PFSK-1 (cell line): ENCODE data around the gene CHRM2.

Experiments
- FOXP2 ChIP-seq: optimal IDR thresholded peaks from 2 replicates; pipeline ENCODE3; 2011; ENCODE audit warnings: borderline replicate concordance, control low read depth, inconsistent platforms; ENCODE audit not compliant: insufficient read depth; ENCODE audit errors: extremely low read length, extremely low read depth
- POLR2AphosphoS5 ChIP-seq: IDR thresholded peaks from 2 replicates; pipeline ENCODE4 v1.6.1; 2012; ENCODE audit warnings: low read depth, mild to moderate bottlenecking, control low read depth, low read length, moderate library complexity
- REST ChIP-seq, 2 experiments: IDR thresholded peaks; 2 replicates each; pipeline versions ENCODE4 v1.6.1 to v1.8.0; 2011 to 2012; ENCODE audit warnings: low read depth in 2 of 2, low read length in 2 of 2, control low read depth in 1 of 2, inconsistent platforms in 1 of 2, mild to moderate bottlenecking in 1 of 2, moderate library complexity in 1 of 2; ENCODE audit not compliant: insufficient read depth in 1 of 2
- SIN3A ChIP-seq: IDR thresholded peaks from 2 replicates; pipeline ENCODE4 v1.6.1; 2012; ENCODE audit warnings: mild to moderate bottlenecking, low read length, moderate library complexity, borderline replicate concordance; ENCODE audit not compliant: insufficient read depth
- TAF1 ChIP-seq: IDR thresholded peaks from 2 replicates; pipeline ENCODE4 v1.6.1; 2012; ENCODE audit warnings: low read length, control low read depth, borderline replicate concordance; ENCODE audit not compliant: insufficient read depth

- TF ChIP-seq REST (IDR thresholded peaks at IDR 0.05; ENCODE audit: insufficient read depth in 1 of 2, low read depth in 2 of 2, low read length in 2 of 2), result no peak
- no peak for TF ChIP-seq POLR2AphosphoS5
- no peak for TF ChIP-seq FOXP2
- TF ChIP-seq SIN3A, result no peak
- no peak for TF ChIP-seq TAF1
Measured at GRCh38 chr7:137000621-137001020, 132.2 kb downstream of the CHRM2 start.
